Measurements from ENCODE around the gene SLC9A8. TPM values are rescaled to one million over a fixed set of nuclear protein-coding genes. Genes with fewer than 3 reads are reported as not detected.

Gene SLC9A8
- total and polyA plus RNA-seq, 4 donors = 7.8 to 21.1 (median 14.4) TPM

DNA sequence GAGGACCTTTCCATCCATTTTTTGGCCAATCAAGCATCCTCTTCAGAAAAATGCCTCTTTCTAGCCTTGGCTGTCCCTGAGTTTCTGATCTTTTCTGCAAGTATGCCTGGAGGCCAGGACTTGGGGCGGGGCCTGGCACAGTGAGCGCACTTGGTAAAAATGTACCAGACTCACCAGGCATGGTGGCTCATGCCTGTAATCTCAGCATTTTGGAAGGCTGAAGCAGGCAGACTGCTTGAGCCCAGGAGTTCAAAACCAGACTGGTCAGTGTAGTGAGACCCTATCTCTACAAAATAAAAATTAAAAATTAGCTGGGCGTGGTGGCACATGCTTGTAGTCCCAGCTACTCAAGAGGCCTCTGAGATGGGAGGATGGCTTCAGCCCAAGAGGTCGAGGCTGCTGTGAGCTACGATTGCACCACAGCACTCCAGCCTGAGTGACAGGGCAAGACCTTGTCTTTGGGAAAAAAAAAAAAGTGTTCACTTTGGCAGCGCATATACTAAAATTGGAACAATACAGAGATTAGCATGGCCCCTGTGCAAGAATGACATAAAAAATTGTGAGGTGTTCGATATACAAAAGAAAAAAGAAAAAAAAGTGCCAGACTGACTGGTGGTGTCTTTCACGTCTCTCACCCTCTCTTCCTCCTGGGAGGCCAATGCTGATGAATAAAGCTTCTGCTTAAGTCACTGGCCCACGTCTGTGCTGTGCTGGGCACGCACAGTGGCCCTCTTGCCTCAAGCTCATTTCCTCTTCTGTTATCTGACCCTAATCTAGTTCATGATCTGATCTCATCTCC lies 18.1 kb upstream of the SLC9A8 start:
- no peak overlapping the region for H3K9ac ChIP-seq (ENCODE audit: insufficient read depth in 1 of 2, low read length in 2 of 2)
- TF ChIP-seq, protein P1, sequence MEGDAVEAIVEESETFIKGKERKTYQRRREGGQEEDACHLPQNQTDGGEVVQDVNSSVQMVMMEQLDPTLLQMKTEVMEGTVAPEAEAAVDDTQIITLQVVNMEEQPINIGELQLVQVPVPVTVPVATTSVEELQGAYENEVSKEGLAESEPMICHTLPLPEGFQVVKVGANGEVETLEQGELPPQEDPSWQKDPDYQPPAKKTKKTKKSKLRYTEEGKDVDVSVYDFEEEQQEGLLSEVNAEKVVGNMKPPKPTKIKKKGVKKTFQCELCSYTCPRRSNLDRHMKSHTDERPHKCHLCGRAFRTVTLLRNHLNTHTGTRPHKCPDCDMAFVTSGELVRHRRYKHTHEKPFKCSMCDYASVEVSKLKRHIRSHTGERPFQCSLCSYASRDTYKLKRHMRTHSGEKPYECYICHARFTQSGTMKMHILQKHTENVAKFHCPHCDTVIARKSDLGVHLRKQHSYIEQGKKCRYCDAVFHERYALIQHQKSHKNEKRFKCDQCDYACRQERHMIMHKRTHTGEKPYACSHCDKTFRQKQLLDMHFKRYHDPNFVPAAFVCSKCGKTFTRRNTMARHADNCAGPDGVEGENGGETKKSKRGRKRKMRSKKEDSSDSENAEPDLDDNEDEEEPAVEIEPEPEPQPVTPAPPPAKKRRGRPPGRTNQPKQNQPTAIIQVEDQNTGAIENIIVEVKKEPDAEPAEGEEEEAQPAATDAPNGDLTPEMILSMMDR (IDR thresholded peaks at IDR 0.05; ENCODE audit: control extremely low read depth, extremely low read depth) = no peak
- no peak for ATAC-seq (ENCODE audit: insufficient read depth, low FRiP score)

DNA sequence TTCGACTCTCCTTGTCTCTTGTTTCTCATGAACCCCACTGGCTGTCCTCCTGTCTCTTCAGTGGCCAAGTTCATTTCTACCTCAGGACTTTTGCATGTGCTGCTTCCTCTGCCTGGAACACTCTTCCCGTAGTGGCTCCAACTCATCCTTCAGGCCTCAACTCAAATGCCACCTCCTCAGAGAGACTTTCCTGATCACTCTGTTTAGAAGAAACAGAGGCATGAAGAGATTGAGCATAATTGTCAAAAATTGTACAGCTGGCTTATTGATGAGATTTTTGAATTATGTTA lies 17.5 kb upstream of the SLC9A8 start:
- DNase-seq (no peak), ATAC-seq (ENCODE audit: insufficient read depth, low FRiP score) (no peak)
- 58 to 62% methylated on average over 2 of the region's 2 CpGs for WGBS, 2 donors
- Histone ChIP-seq H3K4me3 (no peak overlapping the region), H3K27me3 (ENCODE audit: control insufficient read depth in 3 of 3, insufficient read depth in 3 of 3, low read length in 2 of 3) (no peaks in the 10 kb centered on the region), H3K9me3 (ENCODE audit: control insufficient read depth in 4 of 4, insufficient read depth in 3 of 4, low read length in 3 of 4) (no peaks in the 10 kb centered on the region), H3K4me1 (ENCODE audit: control insufficient read depth in 5 of 5, insufficient read depth in 5 of 5, low read length in 5 of 5) (peaks cover 0 to 7% (median 0%) of the 10 kb centered on the region in 5 donors), H3K9ac (ENCODE audit: insufficient read depth in 1 of 2, low read length in 2 of 2) (no peak overlapping the region), H3K36me3 (ENCODE audit: control insufficient read depth in 4 of 4, insufficient read depth in 4 of 4, low read length in 4 of 4) (no peaks in the 10 kb centered on the region), H3K27ac (ENCODE audit: low read depth in 1 of 2, low read length in 1 of 2) (no peak overlapping the region)
- TF ChIP-seq, protein P1 (IDR thresholded peaks at IDR 0.05; ENCODE audit: control extremely low read depth, extremely low read depth) = no peak

More for the DNA sequence above, 18.1 kb upstream of the SLC9A8 start:
- H3K4me1 ChIP-seq (ENCODE audit: control insufficient read depth in 5 of 5, insufficient read depth in 5 of 5, low read length in 5 of 5) = peaks cover 0 to 10% (median 0%) of the 10 kb centered on the region in 5 donors
- H3K27me3 ChIP-seq (ENCODE audit: control insufficient read depth in 3 of 3, insufficient read depth in 3 of 3, low read length in 2 of 3) = no peaks in the 10 kb centered on the region
- no peaks in the 10 kb centered on the region for H3K9me3 ChIP-seq (ENCODE audit: control insufficient read depth in 4 of 4, insufficient read depth in 3 of 4, low read length in 3 of 4)
- no peaks in the 10 kb centered on the region for H3K36me3 ChIP-seq (ENCODE audit: control insufficient read depth in 4 of 4, insufficient read depth in 4 of 4, low read length in 4 of 4)
- peak overlapping the region in 1 of 2 donors; percentile 41 for H3K27ac ChIP-seq (ENCODE audit: low read depth in 1 of 2, low read length in 1 of 2)
- no peak overlapping the region for H3K4me3 ChIP-seq
- DNase-seq = no peak
- 43 to 49% methylated on average over 10 of the region's 10 CpGs for WGBS, 2 donors

DNA sequence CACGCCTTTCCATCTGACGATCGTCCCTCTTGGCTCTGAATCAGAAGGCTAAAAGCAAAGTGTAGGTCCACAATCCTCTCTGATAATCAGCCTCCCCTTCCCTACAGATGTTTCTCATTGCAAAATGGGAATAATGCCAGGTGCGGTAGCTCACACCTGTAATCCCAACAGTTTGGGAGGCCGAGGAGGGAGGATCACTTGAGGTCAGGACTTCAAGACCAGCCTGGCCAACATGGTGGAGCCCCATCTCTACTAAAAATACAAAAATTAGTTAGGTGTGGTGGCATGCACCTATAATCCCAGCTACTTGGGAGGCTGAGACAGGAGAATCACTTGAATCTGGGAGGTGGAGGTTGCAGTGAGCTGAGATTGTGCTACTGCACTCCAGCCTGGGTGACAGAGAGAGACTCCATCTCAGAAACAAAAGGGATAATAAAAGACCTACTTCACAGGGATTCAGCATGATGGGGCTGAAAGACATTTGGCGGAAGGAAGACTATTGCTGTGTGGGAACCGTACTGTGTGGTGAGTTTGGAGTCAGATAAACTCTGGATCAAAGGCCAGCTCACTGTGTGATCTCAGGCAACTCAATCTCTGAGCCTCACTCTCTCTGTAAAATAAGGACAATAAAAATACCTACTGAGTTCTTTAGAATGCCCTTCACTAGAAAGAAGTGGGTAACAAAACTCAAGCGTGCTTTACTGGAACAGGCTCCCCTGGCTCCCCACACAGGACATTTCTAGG lies 15.9 kb upstream of the SLC9A8 start:
- no peaks in the 10 kb centered on the region for H3K9me3 ChIP-seq (ENCODE audit: control insufficient read depth in 4 of 4, insufficient read depth in 3 of 4, low read length in 3 of 4)
- H3K4me3 ChIP-seq = no peak overlapping the region
- 88 to 90% methylated on average over 8 of the region's 8 CpGs for WGBS, 2 donors
- ATAC-seq (ENCODE audit: insufficient read depth, low FRiP score) = no peak
- no peaks in the 10 kb centered on the region for H3K36me3 ChIP-seq (ENCODE audit: control insufficient read depth in 4 of 4, insufficient read depth in 4 of 4, low read length in 4 of 4)
- no peak overlapping the region for H3K9ac ChIP-seq (ENCODE audit: insufficient read depth in 1 of 2, low read length in 2 of 2)
- TF ChIP-seq, protein P1 (IDR thresholded peaks at IDR 0.05; ENCODE audit: control extremely low read depth, extremely low read depth) = no peak
- H3K4me1 ChIP-seq (ENCODE audit: control insufficient read depth in 5 of 5, insufficient read depth in 5 of 5, low read length in 5 of 5) = peaks cover 0 to 4% (median 0%) of the 10 kb centered on the region in 5 donors
- no peak overlapping the region for H3K27ac ChIP-seq (ENCODE audit: low read depth in 1 of 2, low read length in 1 of 2)
- H3K27me3 ChIP-seq (ENCODE audit: control insufficient read depth in 3 of 3, insufficient read depth in 3 of 3, low read length in 2 of 3) = no peaks in the 10 kb centered on the region
- DNase-seq = no peak
